SK-N-SH (cell line): ENCODE measurements around the gene ITM2C.

Experiments used
- CTCF ChIP-seq: fragments of 200-600 bp; sonication (generic); IDR thresholded peaks from 2 replicates; pipeline ENCODE4 v1.6.1; 2017; ENCODE audit warnings: antibody characterized with exemption, mild to moderate bottlenecking, moderate library complexity
- JUND ChIP-seq: IDR thresholded peaks from 2 replicates; pipeline ENCODE4 v1.4.0; 2012

DNA sequence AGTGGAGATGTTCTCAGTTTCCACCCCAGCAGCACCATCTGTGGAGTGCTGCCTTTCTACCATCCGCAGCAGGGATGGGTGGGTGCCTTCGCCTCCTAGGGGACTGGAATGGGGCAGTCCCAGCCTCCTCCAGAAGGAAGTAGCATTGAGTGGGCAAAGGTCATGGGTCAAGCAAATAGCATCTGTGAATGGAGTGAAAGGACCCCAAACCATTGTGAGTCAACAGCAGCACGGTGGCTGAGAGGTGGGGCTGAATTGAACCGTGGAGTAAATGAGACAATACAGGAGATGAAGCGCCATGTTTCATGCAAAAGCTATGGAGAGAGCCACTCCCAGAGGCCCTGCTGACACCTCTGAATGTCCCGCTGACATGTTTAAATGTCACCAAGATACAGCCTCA, 50.6 kb downstream of the ITM2C start:
- TF ChIP-seq CTCF (no peak), JUND (no peak)
